Measurements from ENCODE around the gene COASY. TPM values are rescaled to one million over a fixed set of nuclear protein-coding genes. Genes with fewer than 3 reads are reported as not detected.

The COASY gene
- total RNA-seq, 1 experiment from 2014 or later, result 131 TPM

DNA sequence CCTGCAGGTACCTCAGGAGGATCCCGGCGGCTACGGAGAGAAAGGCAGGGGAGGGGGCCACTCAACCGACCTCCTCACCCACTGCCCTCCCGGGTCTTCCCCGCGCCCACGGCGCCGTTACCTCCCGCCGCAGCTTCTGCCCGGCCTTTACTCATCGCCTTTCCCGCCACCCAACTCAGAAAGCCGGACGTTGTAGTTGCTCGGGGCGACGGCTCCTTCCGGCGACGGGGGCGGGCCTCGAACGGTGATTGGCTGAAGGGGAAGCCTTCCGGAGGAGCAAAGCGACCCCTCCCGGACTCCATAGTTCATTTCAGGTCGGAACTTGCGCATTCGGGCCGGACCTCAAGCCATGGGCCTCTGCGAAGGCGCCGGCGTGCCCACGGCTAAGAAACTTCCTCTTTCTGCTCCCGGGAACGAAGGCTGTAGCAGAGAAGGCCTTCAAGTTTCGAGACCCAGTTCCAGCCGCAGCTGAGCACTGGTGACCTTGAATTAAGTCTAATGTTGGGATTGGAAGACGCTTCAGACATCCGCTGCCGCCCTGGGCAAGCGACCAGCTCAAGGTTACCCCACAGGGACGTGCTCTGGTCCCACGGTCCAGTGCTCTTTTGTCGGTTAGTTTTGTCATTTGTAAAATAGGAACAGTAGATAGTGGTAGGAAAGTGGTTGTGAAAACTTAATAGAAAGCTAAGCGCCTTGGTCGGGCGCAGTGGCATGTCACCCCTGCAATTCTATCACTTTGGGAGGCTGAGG, 15.8 kb downstream of the COASY start, which contains the start of gene PSMC3IP (continued):
- TF ChIP-seq CDX4 (CRISPR knock-in tag; IDR thresholded peaks at IDR 0.05; ENCODE audit: borderline replicate concordance) (no peak), ESRRA (CRISPR knock-in tag; IDR thresholded peaks at IDR 0.05; ENCODE audit: borderline replicate concordance) (no peak; the same call in 1 of the 2 replicates), NR1H2 (CRISPR knock-in tag; IDR thresholded peaks at IDR 0.05) (no peak), KAT7 (CRISPR knock-in tag; IDR thresholded peaks at IDR 0.05; ENCODE audit: borderline replicate concordance) (no peak), ZNF423 (CRISPR knock-in tag; IDR thresholded peaks at IDR 0.05) (no peak), PRDM15 (CRISPR knock-in tag; IDR thresholded peaks at IDR 0.05) (peak; percentile 53; the same call in 1 of the 2 replicates), ZNF512 (CRISPR knock-in tag; IDR thresholded peaks at IDR 0.05; ENCODE audit: borderline replicate concordance) (no peak), ATF1 (CRISPR knock-in tag; IDR thresholded peaks at IDR 0.05) (no peak), ETV6 (CRISPR knock-in tag; IDR thresholded peaks at IDR 0.05) (peak; percentile 82), ZBTB21 (CRISPR knock-in tag; IDR thresholded peaks at IDR 0.05; ENCODE audit: borderline replicate concordance) (no peak), ZNF232 (CRISPR knock-in tag; IDR thresholded peaks at IDR 0.05) (0 out of 2 replicates have a peak, but pooled peaks have one; percentile 51), ERG (CRISPR knock-in tag; IDR thresholded peaks at IDR 0.05) (no peak), JAZF1 (CRISPR knock-in tag; IDR thresholded peaks at IDR 0.05) (no peak), FOXP1 (CRISPR knock-in tag; IDR thresholded peaks at IDR 0.05; ENCODE audit: borderline replicate concordance) (no peak), USF2 (CRISPR knock-in tag; IDR thresholded peaks at IDR 0.05) (no peak; the same call in 1 of the 2 replicates), NFE2L1 (CRISPR knock-in tag; IDR thresholded peaks at IDR 0.05) (0 out of 2 replicates have a peak, but pooled peaks have one; percentile 13), RELA (CRISPR knock-in tag; IDR thresholded peaks at IDR 0.05; ENCODE audit: borderline replicate concordance) (no peak), NFYB (CRISPR knock-in tag; conservative IDR thresholded peaks at IDR 0.05; ENCODE audit: low read depth) (peak; percentile 88), TEAD1 (CRISPR knock-in tag; IDR thresholded peaks at IDR 0.05) (no peak), FOXJ3 (CRISPR knock-in tag; IDR thresholded peaks at IDR 0.05; ENCODE audit: borderline replicate concordance) (no peak)
- TF ChIP-seq, protein P1, sequence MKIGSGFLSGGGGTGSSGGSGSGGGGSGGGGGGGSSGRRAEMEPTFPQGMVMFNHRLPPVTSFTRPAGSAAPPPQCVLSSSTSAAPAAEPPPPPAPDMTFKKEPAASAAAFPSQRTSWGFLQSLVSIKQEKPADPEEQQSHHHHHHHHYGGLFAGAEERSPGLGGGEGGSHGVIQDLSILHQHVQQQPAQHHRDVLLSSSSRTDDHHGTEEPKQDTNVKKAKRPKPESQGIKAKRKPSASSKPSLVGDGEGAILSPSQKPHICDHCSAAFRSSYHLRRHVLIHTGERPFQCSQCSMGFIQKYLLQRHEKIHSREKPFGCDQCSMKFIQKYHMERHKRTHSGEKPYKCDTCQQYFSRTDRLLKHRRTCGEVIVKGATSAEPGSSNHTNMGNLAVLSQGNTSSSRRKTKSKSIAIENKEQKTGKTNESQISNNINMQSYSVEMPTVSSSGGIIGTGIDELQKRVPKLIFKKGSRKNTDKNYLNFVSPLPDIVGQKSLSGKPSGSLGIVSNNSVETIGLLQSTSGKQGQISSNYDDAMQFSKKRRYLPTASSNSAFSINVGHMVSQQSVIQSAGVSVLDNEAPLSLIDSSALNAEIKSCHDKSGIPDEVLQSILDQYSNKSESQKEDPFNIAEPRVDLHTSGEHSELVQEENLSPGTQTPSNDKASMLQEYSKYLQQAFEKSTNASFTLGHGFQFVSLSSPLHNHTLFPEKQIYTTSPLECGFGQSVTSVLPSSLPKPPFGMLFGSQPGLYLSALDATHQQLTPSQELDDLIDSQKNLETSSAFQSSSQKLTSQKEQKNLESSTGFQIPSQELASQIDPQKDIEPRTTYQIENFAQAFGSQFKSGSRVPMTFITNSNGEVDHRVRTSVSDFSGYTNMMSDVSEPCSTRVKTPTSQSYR (CRISPR knock-in tag; IDR thresholded peaks at IDR 0.05), result no peak
- TF ChIP-seq, protein P2, sequence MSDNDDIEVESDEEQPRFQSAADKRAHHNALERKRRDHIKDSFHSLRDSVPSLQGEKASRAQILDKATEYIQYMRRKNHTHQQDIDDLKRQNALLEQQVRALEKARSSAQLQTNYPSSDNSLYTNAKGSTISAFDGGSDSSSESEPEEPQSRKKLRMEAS (CRISPR knock-in tag; IDR thresholded peaks at IDR 0.05), result 0 out of 2 replicates have a peak, but pooled peaks have one; percentile 63
- TF ChIP-seq, protein P3, sequence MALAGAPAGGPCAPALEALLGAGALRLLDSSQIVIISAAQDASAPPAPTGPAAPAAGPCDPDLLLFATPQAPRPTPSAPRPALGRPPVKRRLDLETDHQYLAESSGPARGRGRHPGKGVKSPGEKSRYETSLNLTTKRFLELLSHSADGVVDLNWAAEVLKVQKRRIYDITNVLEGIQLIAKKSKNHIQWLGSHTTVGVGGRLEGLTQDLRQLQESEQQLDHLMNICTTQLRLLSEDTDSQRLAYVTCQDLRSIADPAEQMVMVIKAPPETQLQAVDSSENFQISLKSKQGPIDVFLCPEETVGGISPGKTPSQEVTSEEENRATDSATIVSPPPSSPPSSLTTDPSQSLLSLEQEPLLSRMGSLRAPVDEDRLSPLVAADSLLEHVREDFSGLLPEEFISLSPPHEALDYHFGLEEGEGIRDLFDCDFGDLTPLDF (CRISPR knock-in tag; IDR thresholded peaks at IDR 0.05), result no peak
- TF ChIP-seq, protein P4, sequence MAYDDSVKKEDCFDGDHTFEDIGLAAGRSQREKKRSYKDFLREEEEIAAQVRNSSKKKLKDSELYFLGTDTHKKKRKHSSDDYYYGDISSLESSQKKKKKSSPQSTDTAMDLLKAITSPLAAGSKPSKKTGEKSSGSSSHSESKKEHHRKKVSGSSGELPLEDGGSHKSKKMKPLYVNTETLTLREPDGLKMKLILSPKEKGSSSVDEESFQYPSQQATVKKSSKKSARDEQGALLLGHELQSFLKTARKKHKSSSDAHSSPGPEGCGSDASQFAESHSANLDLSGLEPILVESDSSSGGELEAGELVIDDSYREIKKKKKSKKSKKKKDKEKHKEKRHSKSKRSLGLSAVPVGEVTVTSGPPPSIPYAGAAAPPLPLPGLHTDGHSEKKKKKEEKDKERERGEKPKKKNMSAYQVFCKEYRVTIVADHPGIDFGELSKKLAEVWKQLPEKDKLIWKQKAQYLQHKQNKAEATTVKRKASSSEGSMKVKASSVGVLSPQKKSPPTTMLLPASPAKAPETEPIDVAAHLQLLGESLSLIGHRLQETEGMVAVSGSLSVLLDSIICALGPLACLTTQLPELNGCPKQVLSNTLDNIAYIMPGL (CRISPR knock-in tag; IDR thresholded peaks at IDR 0.05), result no peak

Measured in WTC11 (cell line).